ENCODE measurements around the gene COMP.

COMP gene

GRCh38 chr19:18741124-18742121 is 49.7 kb downstream of the COMP start:
- TF ChIP-seq, protein P1, sequence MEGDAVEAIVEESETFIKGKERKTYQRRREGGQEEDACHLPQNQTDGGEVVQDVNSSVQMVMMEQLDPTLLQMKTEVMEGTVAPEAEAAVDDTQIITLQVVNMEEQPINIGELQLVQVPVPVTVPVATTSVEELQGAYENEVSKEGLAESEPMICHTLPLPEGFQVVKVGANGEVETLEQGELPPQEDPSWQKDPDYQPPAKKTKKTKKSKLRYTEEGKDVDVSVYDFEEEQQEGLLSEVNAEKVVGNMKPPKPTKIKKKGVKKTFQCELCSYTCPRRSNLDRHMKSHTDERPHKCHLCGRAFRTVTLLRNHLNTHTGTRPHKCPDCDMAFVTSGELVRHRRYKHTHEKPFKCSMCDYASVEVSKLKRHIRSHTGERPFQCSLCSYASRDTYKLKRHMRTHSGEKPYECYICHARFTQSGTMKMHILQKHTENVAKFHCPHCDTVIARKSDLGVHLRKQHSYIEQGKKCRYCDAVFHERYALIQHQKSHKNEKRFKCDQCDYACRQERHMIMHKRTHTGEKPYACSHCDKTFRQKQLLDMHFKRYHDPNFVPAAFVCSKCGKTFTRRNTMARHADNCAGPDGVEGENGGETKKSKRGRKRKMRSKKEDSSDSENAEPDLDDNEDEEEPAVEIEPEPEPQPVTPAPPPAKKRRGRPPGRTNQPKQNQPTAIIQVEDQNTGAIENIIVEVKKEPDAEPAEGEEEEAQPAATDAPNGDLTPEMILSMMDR (IDR thresholded peaks at IDR 0.05; ENCODE audit: insufficient read depth, low read length, poor library complexity, severe bottlenecking) = no peak
- TF ChIP-seq EZH2phosphoT487 (conservative IDR thresholded peaks at IDR 0.05; ENCODE audit: low read length) = no peak
- no peak overlapping the region for H3K4me3 ChIP-seq (ENCODE audit: insufficient read depth, low read length, poor library complexity, severe bottlenecking)
- H3K27me3 ChIP-seq (ENCODE audit: low read length) = no peaks in the 10 kb centered on the region
- H3K4me2 ChIP-seq (ENCODE audit: low read depth, low read length, poor library complexity, severe bottlenecking) = no peak overlapping the region
- no peaks in the 10 kb centered on the region for H3K9me3 ChIP-seq (ENCODE audit: insufficient read depth, low read length)
- H2AFZ ChIP-seq (ENCODE audit: low read depth, low read length, severe bottlenecking) = no peak overlapping the region
- no peaks in the 10 kb centered on the region for H3K36me3 ChIP-seq (ENCODE audit: low read length)
- no peak overlapping the region for H3K9ac ChIP-seq (ENCODE audit: low read length)
- no peaks in the 10 kb centered on the region for H4K20me1 ChIP-seq (ENCODE audit: low read depth, low read length)
- H3F3A ChIP-seq (ENCODE audit: insufficient read depth) = no peaks in the 10 kb centered on the region
- H3K27ac ChIP-seq (ENCODE audit: low read depth, low read length) = no peak overlapping the region
- H3K79me2 ChIP-seq (ENCODE audit: insufficient read depth, low read length) = no peaks in the 10 kb centered on the region
- H3K9me2 ChIP-seq (replicated peaks; ENCODE audit: insufficient read depth, low read length) = no peaks in the 10 kb centered on the region

DNA sequence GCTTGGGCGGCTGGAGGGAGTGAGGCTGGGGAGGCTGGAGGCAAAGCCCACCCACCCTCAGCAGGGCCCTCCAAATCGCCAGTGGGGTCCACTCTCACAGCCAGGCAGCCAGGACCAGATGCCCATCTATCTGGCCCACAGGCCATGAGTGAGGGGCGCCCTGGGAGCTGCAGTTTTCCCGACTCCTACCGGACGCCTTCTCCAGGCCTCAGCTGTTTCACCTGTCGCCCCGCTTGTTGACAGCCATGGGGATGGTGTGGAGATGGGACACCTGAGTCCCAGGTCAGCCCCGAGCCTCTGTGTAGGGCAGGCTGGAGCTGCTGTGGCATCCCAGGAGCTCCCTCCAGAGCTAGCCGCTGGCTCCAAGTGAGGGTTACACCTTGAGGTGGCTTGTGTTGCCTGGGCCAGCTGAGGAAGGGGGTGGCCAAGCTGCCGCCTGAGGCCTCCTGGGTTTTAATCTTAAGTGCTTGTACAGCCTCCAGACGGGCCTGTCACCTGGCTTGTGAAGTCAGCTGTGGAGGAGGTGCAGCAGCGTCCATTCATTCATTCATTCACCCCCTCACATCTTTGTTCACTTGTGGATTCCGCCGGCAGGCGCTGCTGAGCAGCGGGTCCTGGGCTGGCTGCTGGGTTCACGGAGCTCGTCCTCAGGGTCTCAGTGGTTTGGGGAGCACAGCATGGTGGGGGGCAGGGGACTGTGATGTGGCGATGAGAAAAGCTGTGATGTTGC is 52.0 kb downstream of the COMP start:
- Histone ChIP-seq H3K9me2 (replicated peaks; ENCODE audit: insufficient read depth, low read length) (no peaks in the 10 kb centered on the region), H3K9me3 (ENCODE audit: insufficient read depth, low read length) (no peaks in the 10 kb centered on the region), H3K27ac (ENCODE audit: low read depth, low read length) (no peak overlapping the region), H2AFZ (ENCODE audit: low read depth, low read length, severe bottlenecking) (no peak overlapping the region), H3K4me2 (ENCODE audit: low read depth, low read length, poor library complexity, severe bottlenecking) (no peak overlapping the region), H3K79me2 (ENCODE audit: insufficient read depth, low read length) (no peaks in the 10 kb centered on the region), H3K36me3 (ENCODE audit: low read length) (no peaks in the 10 kb centered on the region), H3F3A (ENCODE audit: insufficient read depth) (no peaks in the 10 kb centered on the region), H3K27me3 (ENCODE audit: low read length) (no peaks in the 10 kb centered on the region), H4K20me1 (ENCODE audit: low read depth, low read length) (no peaks in the 10 kb centered on the region), H3K9ac (ENCODE audit: low read length) (no peak overlapping the region), H3K4me3 (ENCODE audit: insufficient read depth, low read length, poor library complexity, severe bottlenecking) (no peak overlapping the region)
- TF ChIP-seq, protein P1 (IDR thresholded peaks at IDR 0.05; ENCODE audit: insufficient read depth, low read length, poor library complexity, severe bottlenecking) = no peak
- TF ChIP-seq EZH2phosphoT487 (conservative IDR thresholded peaks at IDR 0.05; ENCODE audit: low read length) = no peak

DNA sequence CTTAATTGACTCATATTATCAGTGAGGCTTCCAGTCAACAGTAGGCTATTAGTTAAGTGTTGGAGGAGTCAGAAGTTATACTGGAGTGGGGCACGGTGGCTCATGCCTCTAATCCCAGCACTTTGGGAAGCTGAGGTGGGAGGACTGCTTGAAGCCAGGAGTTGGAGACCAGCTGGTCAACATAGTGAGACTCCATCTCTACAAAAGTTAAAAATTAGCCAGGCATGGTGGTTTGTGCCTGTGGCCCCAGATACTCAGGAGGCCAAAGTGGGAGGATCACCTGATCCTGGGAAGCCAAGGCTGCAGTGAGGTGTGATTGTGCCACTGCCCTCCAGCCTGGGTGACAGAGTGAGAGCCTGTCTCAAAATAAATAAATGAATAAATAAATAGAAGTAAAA is 53.2 kb downstream of the COMP start:
- Histone ChIP-seq H3K4me2 (ENCODE audit: low read depth, low read length, poor library complexity, severe bottlenecking) (no peak overlapping the region), H3K9ac (ENCODE audit: low read length) (no peak overlapping the region)
- TF ChIP-seq, protein P1 (IDR thresholded peaks at IDR 0.05; ENCODE audit: insufficient read depth, low read length, poor library complexity, severe bottlenecking) = no peak
- TF ChIP-seq EZH2phosphoT487 (conservative IDR thresholded peaks at IDR 0.05; ENCODE audit: low read length) = no peak

More for the DNA sequence above, 53.2 kb downstream of the COMP start:
- H3K27me3 ChIP-seq (ENCODE audit: low read length) = no peaks in the 10 kb centered on the region
- H3K36me3 ChIP-seq (ENCODE audit: low read length) = no peaks in the 10 kb centered on the region
- H3K9me2 ChIP-seq (replicated peaks; ENCODE audit: insufficient read depth, low read length) = no peaks in the 10 kb centered on the region
- H2AFZ ChIP-seq (ENCODE audit: low read depth, low read length, severe bottlenecking) = no peak overlapping the region
- H3F3A ChIP-seq (ENCODE audit: insufficient read depth) = no peaks in the 10 kb centered on the region
- no peak overlapping the region for H3K27ac ChIP-seq (ENCODE audit: low read depth, low read length)
- H3K4me3 ChIP-seq (ENCODE audit: insufficient read depth, low read length, poor library complexity, severe bottlenecking) = no peak overlapping the region
- no peaks in the 10 kb centered on the region for H3K9me3 ChIP-seq (ENCODE audit: insufficient read depth, low read length)
- H4K20me1 ChIP-seq (ENCODE audit: low read depth, low read length) = no peaks in the 10 kb centered on the region
- H3K79me2 ChIP-seq (ENCODE audit: insufficient read depth, low read length) = no peaks in the 10 kb centered on the region
